Fibroblast of skin of right quadriceps (primary cell): ENCODE results near the gene RIMOC1.
"Not testable (repeated sequence)": the region's sequence is repeated elsewhere in the genome, so short reads cannot be mapped to it uniquely, and the experiment has no call there.

Experiments used
- DNase-seq: peaks from one replicate; pipeline ENCODE4 v3.0.0-alpha.2; 2013

The RIMOC1 gene

GRCh38 chr5:41891066-41891707, 13.0 kb upstream of the RIMOC1 start:
- DNase-seq = no peak

- DNase-seq = no peak
Observed at GRCh38 chr5:41892031-41892430, 12.1 kb upstream of the RIMOC1 start.

- no peak for DNase-seq
Observed at GRCh38 chr5:41893074-41893851, 10.9 kb upstream of the RIMOC1 start.

GRCh38 chr5:41896230-41896629, 7.9 kb upstream of the RIMOC1 start:
- DNase-seq = no peak

GRCh38 chr5:41903382-41903891, 707 bp upstream of the RIMOC1 start:
- no peak for DNase-seq

- DNase-seq = no peak
Observed at GRCh38 chr5:41906151-41906550, 2.0 kb downstream of the RIMOC1 start.

GRCh38 chr5:41908374-41909079, 4.4 kb downstream of the RIMOC1 start:
- peak; percentile 58 for DNase-seq

GRCh38 chr5:41918105-41918504, 14.0 kb downstream of the RIMOC1 start:
- no peak for DNase-seq

GRCh38 chr5:41921166-41921565, 17.0 kb downstream of the RIMOC1 start:
- no peak for DNase-seq

GRCh38 chr5:41921874-41922273, 17.7 kb downstream of the RIMOC1 start:
- peak; percentile 28 for DNase-seq

GRCh38 chr5:41924526-41924871, 20.4 kb downstream of the RIMOC1 start:
- DNase-seq = no peak

GRCh38 chr5:41924872-41925554, 20.9 kb downstream of the RIMOC1 start, which contains the start of gene FBXO4:
Gene FBXO4 (plus strand): TSS chr5:41925281. CDS start chr5:41925310, 29 bp downstream.
- peak; percentile 80 for DNase-seq

GRCh38 chr5:41925555-41925951, 21.4 kb downstream of the RIMOC1 start:
- DNase-seq = peak; percentile 35

GRCh38 chr5:41927604-41928003, 23.5 kb downstream of the RIMOC1 start:
- no peak for DNase-seq

- no peak for DNase-seq
Observed at GRCh38 chr5:41929035-41929434, 24.9 kb downstream of the RIMOC1 start.

GRCh38 chr5:41932770-41933169, 28.6 kb downstream of the RIMOC1 start:
- DNase-seq = no peak

- DNase-seq = no peak
Observed at GRCh38 chr5:41935544-41935943, 31.4 kb downstream of the RIMOC1 start.

GRCh38 chr5:41940641-41941040, 36.5 kb downstream of the RIMOC1 start:
- peak; percentile 2 for DNase-seq

GRCh38 chr5:41945332-41945955, 41.3 kb downstream of the RIMOC1 start:
- DNase-seq = not testable (repeated sequence)

- DNase-seq = no peak
Observed at GRCh38 chr5:41951224-41951623, 47.1 kb downstream of the RIMOC1 start.
